ENCODE results near the gene CELA3B.
"Not testable (repeated sequence)": the region's sequence is repeated elsewhere in the genome, so short reads cannot be mapped to it uniquely, and the experiment has no call there.

Gene CELA3B

GRCh38 chr1:21942959-21943640 lies 33.7 kb upstream of the CELA3B start:
- DNase-seq (ENCODE audit: low read depth in 2 of 2, low spot score in 1 of 2) = not testable (repeated sequence)

- DNase-seq (ENCODE audit: low read depth in 2 of 2, low spot score in 1 of 2) = no peak
Observed at GRCh38 chr1:21944733-21945073, 32.1 kb upstream of the CELA3B start.

- no peak for DNase-seq (ENCODE audit: low read depth in 2 of 2, low spot score in 1 of 2)
Observed at GRCh38 chr1:21946836-21947587, 29.8 kb upstream of the CELA3B start.

- DNase-seq (ENCODE audit: low read depth in 2 of 2, low spot score in 1 of 2) = no peak
Observed at GRCh38 chr1:21950734-21951133, 26.1 kb upstream of the CELA3B start.

GRCh38 chr1:21951226-21951870 lies 25.5 kb upstream of the CELA3B start:
- DNase-seq (ENCODE audit: low read depth in 2 of 2, low spot score in 1 of 2) = no peak

GRCh38 chr1:21952786-21953520 lies 23.9 kb upstream of the CELA3B start:
- no peak for DNase-seq (ENCODE audit: low read depth in 2 of 2, low spot score in 1 of 2)

GRCh38 chr1:21955058-21955457 lies 21.8 kb upstream of the CELA3B start:
- no peak for DNase-seq (ENCODE audit: low read depth in 2 of 2, low spot score in 1 of 2)

- DNase-seq (ENCODE audit: low read depth in 2 of 2, low spot score in 1 of 2) = no peak
Observed at GRCh38 chr1:21955501-21956281, 21.1 kb upstream of the CELA3B start.

GRCh38 chr1:21956720-21957552 lies 19.9 kb upstream of the CELA3B start:
- peak in 1 of 2 donors; percentile 21 for DNase-seq (ENCODE audit: low read depth in 2 of 2, low spot score in 1 of 2)

- no peak for DNase-seq (ENCODE audit: low read depth in 2 of 2, low spot score in 1 of 2)
Observed at GRCh38 chr1:21961337-21961736, 15.5 kb upstream of the CELA3B start.

- DNase-seq (ENCODE audit: low read depth in 2 of 2, low spot score in 1 of 2) = no peak
Observed at GRCh38 chr1:21961799-21962198, 15.0 kb upstream of the CELA3B start.

GRCh38 chr1:21963477-21964217 lies 13.2 kb upstream of the CELA3B start:
- DNase-seq (ENCODE audit: low read depth in 2 of 2, low spot score in 1 of 2) = peak; percentile 49 to 84

GRCh38 chr1:21966247-21967000 lies 10.4 kb upstream of the CELA3B start:
- DNase-seq (ENCODE audit: low read depth in 2 of 2, low spot score in 1 of 2) = no peak

- not testable (repeated sequence) for DNase-seq (ENCODE audit: low read depth in 2 of 2, low spot score in 1 of 2)
Observed at GRCh38 chr1:21967216-21967615, 9.6 kb upstream of the CELA3B start.

GRCh38 chr1:21969066-21969465 lies 7.8 kb upstream of the CELA3B start:
- not testable (repeated sequence) for DNase-seq (ENCODE audit: low read depth in 2 of 2, low spot score in 1 of 2)

- not testable (repeated sequence) for DNase-seq (ENCODE audit: low read depth in 2 of 2, low spot score in 1 of 2)
Observed at GRCh38 chr1:21970523-21970922, 6.3 kb upstream of the CELA3B start.

GRCh38 chr1:21972973-21973441 lies 3.8 kb upstream of the CELA3B start:
- DNase-seq (ENCODE audit: low read depth in 2 of 2, low spot score in 1 of 2) = not testable (repeated sequence)

GRCh38 chr1:21973948-21974347 lies 2.9 kb upstream of the CELA3B start:
- not testable (repeated sequence) for DNase-seq (ENCODE audit: low read depth in 2 of 2, low spot score in 1 of 2)
